Measurements from ENCODE around the gene UBTD1.
"Not testable (repeated sequence)": the region's sequence is repeated elsewhere in the genome, so short reads cannot be mapped to it uniquely, and the experiment has no call there.

Gene UBTD1

GRCh38 chr10:97498841-97499560 is at the start of gene UBTD1:
UBTD1 (plus strand) TSS chr10:97498924; CDS start chr10:97499204, 280 bp downstream.
- no peak for DNase-seq

- no peak for DNase-seq
Measured at GRCh38 chr10:97450828-97451227, 47.9 kb upstream of the UBTD1 start.

GRCh38 chr10:97451605-97452004 is 47.1 kb upstream of the UBTD1 start:
- no peak for DNase-seq

- no peak for DNase-seq
Measured at GRCh38 chr10:97452352-97452751, 46.4 kb upstream of the UBTD1 start.

GRCh38 chr10:97454330-97455036 is 44.2 kb upstream of the UBTD1 start:
- DNase-seq, result no peak

GRCh38 chr10:97456034-97456685 is 42.6 kb upstream of the UBTD1 start:
- DNase-seq, result no peak

- no peak for DNase-seq
Measured at GRCh38 chr10:97456686-97457065, 42.0 kb upstream of the UBTD1 start.

- DNase-seq, result no peak
Measured at GRCh38 chr10:97459111-97459510, 39.6 kb upstream of the UBTD1 start.

- no peak for DNase-seq
Measured at GRCh38 chr10:97459933-97460332, 38.8 kb upstream of the UBTD1 start.

- DNase-seq, result no peak
Measured at GRCh38 chr10:97462309-97462708, 36.4 kb upstream of the UBTD1 start.

GRCh38 chr10:97463363-97464132 is 35.2 kb upstream of the UBTD1 start:
- DNase-seq, result peak; percentile 50

GRCh38 chr10:97464226-97464625 is 34.5 kb upstream of the UBTD1 start:
- no peak for DNase-seq

- DNase-seq, result no peak
Measured at GRCh38 chr10:97465982-97466381, 32.7 kb upstream of the UBTD1 start.

- no peak for DNase-seq
Measured at GRCh38 chr10:97466755-97467154, 32.0 kb upstream of the UBTD1 start.

- peak; percentile 54 for DNase-seq
Measured at GRCh38 chr10:97468162-97468561, 30.6 kb upstream of the UBTD1 start.

- not testable (repeated sequence) for DNase-seq
Measured at GRCh38 chr10:97468781-97469180, 29.9 kb upstream of the UBTD1 start.

- DNase-seq, result no peak
Measured at GRCh38 chr10:97474918-97475317, 23.8 kb upstream of the UBTD1 start.

- no peak for DNase-seq
Measured at GRCh38 chr10:97475936-97476594, 22.7 kb upstream of the UBTD1 start.

- not testable (repeated sequence) for DNase-seq
Measured at GRCh38 chr10:97479410-97479809, 19.3 kb upstream of the UBTD1 start.

- no peak for DNase-seq
Measured at GRCh38 chr10:97479939-97480338, 18.8 kb upstream of the UBTD1 start.

- no peak for DNase-seq
Measured at GRCh38 chr10:97481071-97481470, 17.7 kb upstream of the UBTD1 start.

GRCh38 chr10:97482381-97482780 is 16.3 kb upstream of the UBTD1 start:
- no peak for DNase-seq

GRCh38 chr10:97483506-97483905 is 15.2 kb upstream of the UBTD1 start:
- no peak for DNase-seq

Data from NCI-H1105 treated with DMSO at 0.1 percent for 48 hours (cell line).